ENCODE measurements around the gene REEP2.

Gene REEP2

GRCh38 chr5:138495351-138495750, 56.5 kb downstream of the REEP2 start:
- no peaks in the 10 kb centered on the region for H3K9me3 ChIP-seq (ENCODE audit: control insufficient read depth, low read length)
- peaks cover 24% of the 10 kb centered on the region for H3K4me1 ChIP-seq (ENCODE audit: control insufficient read depth, insufficient read depth, low read length)
- no peak overlapping the region for H3K4me3 ChIP-seq (ENCODE audit: low read length)
- H3K36me3 ChIP-seq (ENCODE audit: control insufficient read depth, insufficient read depth, low read length), result no peaks in the 10 kb centered on the region
- no peak overlapping the region for H3K9ac ChIP-seq (ENCODE audit: low read length)
- H3K27me3 ChIP-seq (ENCODE audit: control insufficient read depth, insufficient read depth, low read length), result peaks cover 21% of the 10 kb centered on the region
